Activated gamma-delta T cell (primary cell): Measurements from ENCODE around the gene SSNA1.
A peak's percentile ranks its signal among the peaks of the same experiment; 100 is the strongest.

Source experiments
- DNase-seq: peaks from one replicate; lab custom pipeline; 2025; lab: John Stamatoyannopoulos, UW
- total RNA-seq, 2 donors: gene quantifications; one replicate each; lab custom pipeline; 2026; lab: John Stamatoyannopoulos, UW

Gene SSNA1
- 34.4 to 41.1 reads per million in 2 donors for total RNA-seq

DNA sequence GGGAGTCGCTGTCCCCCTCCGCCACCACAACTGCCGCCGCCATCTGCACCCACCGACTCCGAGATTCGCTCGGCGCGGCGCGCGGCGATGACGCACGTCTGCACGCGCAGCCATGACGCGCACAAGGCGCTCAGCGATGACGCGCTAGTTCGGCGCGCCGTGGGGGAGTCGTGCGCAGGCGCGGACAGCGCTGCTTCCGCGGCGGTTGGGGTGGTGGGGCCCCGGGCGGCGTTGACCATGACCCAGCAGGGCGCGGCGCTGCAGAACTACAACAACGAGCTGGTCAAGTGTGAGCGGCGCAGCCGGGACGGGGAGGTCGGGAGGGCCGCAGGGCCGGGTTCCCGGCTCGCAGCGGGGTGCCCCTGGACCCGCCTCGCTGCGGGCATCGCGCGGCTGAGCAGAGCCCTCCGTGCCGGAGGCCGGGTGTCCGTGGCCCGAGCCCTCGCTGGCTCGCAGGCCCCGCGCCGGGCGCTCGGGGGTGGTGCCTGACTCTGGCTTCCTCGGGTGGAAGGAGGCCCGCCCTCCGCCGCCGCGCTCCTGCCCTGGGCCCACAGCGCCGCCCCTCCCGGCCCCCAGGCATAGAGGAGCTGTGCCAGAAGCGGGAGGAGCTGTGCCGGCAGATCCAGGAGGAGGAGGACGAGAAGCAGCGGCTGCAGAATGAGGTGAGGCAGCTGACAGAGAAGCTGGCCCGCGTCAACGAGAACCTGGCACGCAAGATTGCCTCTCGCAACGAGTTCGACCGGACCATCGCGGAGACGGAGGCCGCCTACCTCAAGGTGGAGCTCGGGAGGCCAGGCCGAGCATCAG lies at the start of gene SSNA1, which contains the start of gene ANAPC2:
TSS of gene SSNA1 (plus strand) at position 187 of the 807 bp plus-strand sequence. CDS start at position 238, 51 bp downstream.
TSS of gene ANAPC2 (minus strand) at position 71 of the 807 bp plus-strand sequence. CDS start at position 43, 28 bp downstream.
- DNase-seq, result peak; percentile 92

DNA sequence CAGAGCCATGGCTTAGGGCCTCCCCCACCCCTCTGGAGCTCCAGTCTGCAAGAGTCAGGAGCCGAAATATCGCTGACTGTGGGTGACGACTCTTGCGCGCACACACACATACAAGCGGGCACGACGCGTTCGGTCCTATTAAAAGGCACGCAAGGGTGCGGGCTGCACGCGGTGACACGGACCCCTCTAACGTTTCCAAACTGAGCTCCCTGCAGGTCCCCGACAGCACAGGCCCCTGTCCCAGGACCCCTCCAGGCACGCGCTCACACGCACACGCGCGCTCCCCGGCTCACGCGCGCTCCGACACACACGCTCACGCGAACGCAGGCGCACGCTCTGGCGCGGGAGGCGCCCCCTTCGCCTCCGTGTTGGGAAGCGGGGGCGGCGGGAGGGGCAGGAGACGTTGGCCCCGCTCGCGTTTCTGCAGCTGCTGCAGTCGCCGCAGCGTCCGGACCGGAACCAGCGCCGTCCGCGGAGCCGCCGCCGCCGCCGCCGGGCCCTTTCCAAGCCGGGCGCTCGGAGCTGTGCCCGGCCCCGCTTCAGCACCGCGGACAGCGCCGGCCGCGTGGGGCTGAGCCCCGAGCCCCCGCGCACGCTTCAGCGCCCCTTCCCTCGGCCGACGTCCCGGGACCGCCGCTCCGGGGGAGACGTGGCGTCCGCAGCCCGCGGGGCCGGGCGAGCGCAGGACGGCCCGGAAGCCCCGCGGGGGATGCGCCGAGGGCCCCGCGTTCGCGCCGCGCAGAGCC lies 49.6 kb upstream of the SSNA1 start, which contains the start of gene GRIN1:
TSS of gene GRIN1 (plus strand) at position 433 of the 746 bp plus-strand sequence. CDS start 333 bp downstream, outside the sequence.
- DNase-seq, result no peak

DNA sequence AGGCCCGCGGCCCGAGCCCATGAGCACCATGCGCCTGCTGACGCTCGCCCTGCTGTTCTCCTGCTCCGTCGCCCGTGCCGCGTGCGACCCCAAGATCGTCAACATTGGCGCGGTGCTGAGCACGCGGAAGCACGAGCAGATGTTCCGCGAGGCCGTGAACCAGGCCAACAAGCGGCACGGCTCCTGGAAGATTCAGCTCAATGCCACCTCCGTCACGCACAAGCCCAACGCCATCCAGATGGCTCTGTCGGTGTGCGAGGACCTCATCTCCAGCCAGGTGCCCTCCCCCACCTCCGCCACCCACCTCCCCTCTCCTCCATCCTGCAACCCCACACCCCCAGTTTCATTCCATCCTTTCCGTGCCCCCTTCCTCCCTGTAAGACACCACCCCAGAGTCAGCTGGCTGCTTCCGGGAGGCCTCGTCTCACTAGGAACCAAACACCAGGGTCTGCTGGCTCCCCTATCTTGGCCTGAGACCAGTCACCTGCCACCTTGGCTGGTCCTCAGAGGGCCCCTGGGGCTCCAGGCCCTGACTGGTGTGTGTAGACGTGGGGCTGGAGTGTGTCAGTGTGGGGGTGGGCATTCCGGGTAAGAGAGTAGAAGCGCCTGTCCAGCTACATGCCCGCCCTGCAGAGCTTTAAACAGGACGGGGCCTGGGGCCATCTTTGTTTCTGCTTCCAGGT lies 48.9 kb upstream of the SSNA1 start:
- no peak for DNase-seq

DNA sequence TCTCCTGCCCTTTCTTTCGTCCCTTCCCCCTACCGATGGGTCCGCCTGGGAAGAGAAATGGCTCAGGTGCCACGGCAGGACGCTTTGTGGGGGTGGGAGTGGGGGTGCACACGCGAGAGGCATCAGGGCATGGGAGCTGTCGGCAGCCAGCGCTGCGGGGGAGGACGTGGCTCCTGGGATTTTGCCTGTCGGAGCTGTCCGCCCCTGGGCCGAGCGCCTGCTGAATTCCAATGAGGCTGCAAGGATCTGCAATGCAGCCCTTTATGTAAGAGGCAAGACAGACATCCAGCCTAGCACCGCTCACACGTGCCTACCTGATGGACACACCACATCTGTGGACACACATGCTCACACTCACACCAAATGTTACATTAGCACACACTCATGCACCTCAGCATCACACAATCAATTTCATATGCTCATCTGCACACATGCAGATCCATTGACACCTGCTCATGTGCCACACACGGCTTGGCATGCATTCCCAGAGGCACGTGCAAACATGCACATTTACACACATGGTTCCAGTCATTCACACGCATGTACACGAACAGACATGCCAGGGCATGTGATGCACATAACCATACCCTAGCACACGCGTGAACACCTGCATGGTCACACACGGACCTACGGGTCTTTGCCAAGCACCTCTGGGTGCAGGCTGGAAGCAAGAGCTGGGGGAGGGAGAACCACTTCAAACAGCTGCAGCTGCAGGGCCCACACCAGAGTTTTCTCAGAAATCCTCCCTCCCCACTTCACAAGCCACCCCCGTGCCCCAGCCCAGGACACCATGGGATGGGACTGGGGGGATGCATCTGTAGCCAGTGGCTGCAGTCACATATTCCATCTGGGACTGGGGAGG lies 48.1 kb upstream of the SSNA1 start:
- DNase-seq, result no peak

DNA sequence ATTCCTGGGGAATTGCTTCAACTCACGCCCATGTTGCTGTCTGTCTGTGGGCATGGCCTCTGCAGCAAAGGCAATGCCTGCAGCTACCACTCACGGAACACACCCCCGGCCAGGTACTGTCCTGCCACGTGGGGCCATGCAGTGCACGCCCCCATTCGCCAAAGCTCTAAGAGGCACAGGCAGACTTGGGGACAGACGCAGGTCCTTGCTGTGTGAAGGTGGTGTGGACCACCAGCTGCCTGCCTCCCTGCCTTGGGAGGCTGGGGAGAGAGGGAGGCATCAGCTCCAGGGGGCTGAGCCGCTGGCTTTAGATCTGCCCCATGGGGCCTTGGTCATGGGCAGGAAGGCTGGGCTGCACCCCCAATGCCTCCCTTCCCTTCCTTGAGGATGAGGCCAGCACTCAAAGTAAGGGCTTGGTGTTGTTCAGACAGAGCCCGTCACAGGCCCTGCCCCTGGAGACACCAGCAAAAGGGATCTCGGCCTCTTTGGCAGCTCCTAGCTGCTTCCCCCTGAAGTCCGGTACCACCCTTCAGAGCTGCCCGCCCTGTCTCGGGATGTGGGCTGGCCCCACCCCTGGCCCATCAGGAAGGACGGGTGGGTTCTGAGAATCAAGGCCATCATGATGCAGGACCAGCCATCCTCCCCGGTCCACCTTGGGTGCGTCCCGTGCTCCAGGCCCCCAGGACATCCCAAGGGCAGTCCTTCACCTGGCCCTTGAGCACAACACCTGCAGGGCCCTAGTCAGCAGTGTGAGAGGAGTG lies 47.2 kb upstream of the SSNA1 start:
- no peak for DNase-seq

- no peak for DNase-seq
These were observed 46.2 kb upstream of the SSNA1 start for GRCh38 chr9:137141976-137142936.

- DNase-seq, result no peak
These were observed 45.0 kb upstream of the SSNA1 start for GRCh38 chr9:137143459-137143858.

GRCh38 chr9:137145731-137146526 lies 42.5 kb upstream of the SSNA1 start:
- DNase-seq, result no peak

GRCh38 chr9:137146527-137146918 lies 42.0 kb upstream of the SSNA1 start:
- DNase-seq, result no peak

DNA sequence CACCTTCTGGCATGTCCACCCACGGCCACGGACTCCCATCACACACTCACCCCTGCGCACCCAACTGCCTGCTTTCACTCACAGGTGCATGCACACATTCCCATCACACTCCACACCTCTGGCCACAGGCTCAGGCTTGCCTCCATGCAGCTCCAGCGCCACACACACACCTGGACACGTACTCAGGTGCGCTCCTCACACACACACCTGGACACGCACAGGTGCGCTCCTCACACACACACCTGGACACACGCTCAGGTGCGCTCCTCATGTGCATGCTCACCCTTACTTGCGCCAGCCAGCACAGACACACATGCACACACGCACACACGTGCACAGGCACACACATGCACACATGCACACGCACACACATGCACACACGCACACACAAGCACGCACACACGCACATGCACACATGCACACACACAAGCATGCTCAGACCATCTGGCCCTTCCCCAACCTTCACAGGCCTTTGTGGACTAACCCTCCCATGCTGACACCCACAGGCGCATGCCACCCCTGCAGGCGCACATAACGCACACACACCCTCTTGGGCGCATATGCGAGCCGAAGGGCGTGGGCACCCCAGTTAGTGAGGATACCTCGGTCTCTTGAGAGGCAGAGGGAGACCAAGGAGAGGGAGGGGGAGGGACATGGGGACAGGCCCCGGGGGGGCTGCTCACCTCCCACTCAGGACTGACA lies 41.2 kb upstream of the SSNA1 start:
- no peak for DNase-seq

DNA sequence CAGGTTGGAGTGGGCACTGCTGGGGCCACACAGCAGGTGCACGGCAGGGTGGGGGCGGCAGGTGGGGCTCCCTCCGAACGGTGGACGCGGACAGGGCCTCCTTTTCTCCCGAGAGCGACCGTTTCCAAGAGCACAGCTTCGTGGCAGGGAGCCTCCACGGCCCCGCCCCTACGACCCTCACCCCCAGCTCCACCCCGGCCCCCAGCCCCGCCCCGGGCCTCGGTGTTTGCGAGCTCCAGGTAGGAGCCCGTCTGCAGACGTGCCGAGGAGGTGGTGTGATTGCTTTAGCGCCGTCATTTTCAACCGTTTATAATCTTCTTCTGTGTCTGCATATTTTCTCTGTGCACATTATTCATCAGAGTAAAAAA lies 40.7 kb upstream of the SSNA1 start:
- DNase-seq, result no peak

DNA sequence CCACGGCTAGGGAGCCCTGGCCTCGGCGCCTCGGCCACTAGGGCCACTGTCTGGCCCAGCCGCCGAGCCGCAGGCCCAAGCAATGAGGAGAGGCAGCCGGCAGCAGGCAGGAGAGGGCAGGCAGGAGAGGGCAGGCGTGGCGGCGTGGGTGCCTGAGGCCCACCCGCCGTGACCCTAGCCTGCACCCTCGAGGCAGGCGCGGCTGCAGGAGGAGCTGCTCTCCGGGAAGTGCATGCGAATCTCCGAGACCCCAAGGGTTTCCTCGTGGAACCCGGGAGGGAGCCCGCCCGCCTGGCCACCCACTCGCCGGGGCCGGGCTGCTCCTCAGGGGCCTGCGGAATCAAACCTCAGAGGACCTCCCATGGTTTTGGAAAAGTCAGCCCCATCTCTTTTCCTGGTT lies 40.2 kb upstream of the SSNA1 start:
- DNase-seq, result no peak

DNA sequence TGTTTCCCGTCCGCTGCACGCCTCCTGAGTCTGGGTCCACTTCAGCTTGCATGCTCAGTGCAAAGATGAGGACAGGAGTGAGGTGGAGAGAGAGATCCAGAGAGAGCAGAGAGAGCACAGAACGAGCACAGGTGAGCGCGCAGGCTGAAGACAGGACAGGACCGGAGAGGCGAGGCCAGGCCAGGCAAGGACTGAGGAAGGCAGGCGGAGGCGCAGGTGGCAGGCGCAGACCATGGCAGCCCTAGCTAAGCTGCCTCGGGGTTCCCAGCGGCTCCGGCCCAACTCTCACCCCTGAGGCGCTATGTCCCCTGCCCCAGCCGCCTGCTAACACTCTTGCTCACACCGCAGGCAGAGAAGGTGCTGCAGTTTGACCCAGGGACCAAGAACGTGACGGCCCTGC lies 39.8 kb upstream of the SSNA1 start:
- no peak for DNase-seq

DNA sequence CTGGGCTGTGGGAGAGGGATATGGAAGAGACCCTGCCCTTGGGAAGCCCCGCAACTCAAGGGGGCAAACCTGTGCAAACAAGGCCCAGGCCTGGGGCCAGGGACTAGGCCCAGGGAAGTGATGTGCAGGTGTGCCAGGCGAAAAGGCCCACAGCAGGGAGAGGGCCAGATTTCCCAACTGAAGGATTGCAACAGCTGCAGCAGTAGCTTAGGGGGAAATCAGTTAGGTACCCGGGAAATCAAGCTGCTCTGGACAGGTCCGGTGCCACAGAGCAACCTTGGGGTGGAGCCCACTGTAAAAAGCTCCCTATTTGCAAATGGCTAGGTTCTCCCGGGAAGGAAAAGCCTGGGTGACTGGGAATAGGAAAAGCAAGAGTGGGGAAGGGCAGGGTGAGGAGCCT lies 39.1 kb upstream of the SSNA1 start:
- DNase-seq, result no peak

DNA sequence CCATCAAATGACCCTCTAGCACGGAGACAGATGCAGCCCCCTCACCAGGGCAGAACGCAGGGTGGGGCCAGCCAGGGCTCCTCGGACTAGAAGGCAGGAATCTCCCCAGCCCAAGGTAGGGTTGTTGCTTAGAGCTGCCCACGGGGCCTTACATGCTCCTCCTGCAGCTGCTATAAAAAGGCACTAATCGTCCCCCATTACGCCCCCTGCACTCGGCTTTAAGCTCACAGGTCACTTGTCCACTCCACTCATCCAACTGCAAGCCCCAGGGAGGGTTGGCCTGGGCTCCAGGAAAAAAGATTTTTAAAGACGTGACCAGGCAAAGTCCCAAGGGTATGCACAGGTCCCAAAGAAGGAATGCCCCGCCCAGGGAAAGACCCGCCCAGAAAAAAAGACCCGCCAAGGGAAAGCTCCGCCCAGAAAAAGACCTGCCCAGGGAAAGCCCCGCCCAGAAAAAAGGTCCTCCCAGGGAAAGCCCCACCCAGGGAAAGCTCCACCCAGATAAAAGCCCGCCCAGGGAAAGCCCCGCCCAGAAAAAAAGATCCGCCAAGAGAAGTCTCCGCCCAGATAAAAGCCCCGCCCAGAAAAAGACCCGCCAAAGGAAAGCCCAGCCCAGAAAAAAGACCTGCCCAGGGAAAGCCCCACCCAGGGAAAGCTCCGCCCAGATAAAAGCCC lies 38.4 kb upstream of the SSNA1 start:
- DNase-seq, result no peak

DNA sequence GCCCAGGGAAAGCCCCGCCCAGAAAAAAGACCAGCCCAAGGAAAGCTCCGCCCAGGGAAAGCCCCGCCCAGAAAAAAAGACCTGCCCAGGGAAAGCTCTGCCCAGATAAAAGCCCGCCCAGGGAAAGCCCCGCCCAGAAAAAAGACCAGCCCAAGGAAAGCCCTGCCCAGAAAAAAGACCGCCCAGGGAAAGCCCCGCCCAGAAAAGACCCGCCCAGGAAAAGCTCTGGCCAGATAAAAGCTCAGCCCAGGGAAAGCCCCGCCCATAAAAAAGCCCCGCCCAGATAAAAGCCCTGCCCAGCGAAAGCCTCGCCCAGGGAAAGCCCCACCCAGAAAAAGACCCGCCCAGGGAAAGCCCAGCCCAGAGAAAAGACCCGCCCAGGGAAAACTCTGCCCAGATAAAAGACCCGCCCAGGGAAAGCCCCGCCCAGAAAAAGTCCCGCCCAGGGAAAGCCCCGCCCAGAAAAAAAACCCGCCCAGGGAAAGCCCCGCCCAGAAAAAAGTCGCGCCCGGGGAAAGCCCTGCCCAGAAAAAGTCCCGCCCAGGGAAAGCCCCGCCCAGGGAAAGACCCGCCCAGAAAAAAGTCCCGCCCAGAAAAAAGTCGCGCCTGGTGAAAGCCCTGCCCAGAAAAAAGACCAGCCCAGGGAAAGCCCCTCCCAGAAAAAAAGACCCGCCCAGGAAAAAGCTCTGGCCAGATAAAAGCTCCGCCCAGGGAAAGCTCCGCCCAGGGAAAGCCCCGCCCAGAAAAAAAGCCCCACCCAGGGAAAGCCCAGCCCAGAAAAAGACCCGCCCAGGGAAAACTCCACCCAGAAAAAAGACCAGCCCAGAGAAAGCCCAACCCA lies 37.6 kb upstream of the SSNA1 start:
- no peak for DNase-seq
